K562 (cell line): Measurements from ENCODE around the gene ERI2. TPM values are rescaled to one million over a fixed set of nuclear protein-coding genes. Genes with fewer than 3 reads are reported as not detected.

ENCODE experiments used
- BRCA1 ChIP-seq, 2 experiments: fragments of 450-650 bp in 1 of 2; sonication (generic) in 1 of 2; formaldehyde crosslinking in 1 of 2; IDR thresholded peaks; 2 replicates each; pipeline versions ENCODE4 v1.5.0 to v1.6.1; 2017 to 2020; ENCODE audit warnings: mild to moderate bottlenecking in 1 of 2, missing genetic modification reagents in 1 of 2
- DACH1 ChIP-seq: fragments of 450-650 bp; IDR thresholded peaks from 2 replicates; pipeline ENCODE4 v1.6.1; 2018; ENCODE audit not compliant: partially characterized antibody
- FOXA3 ChIP-seq, 2 experiments: fragments of 450-650 bp in 1 of 2; sonication (generic) in 1 of 2; formaldehyde crosslinking; IDR thresholded peaks in 1 of 2; conservative IDR thresholded peaks in 1 of 2; 2 replicates each; pipeline versions ENCODE4 v1.4.0 to v1.8.0; 2020 to 2022; ENCODE audit warnings: mild to moderate bottlenecking in 2 of 2, missing genetic modification reagents in 1 of 2
- GABPA ChIP-seq: fragments of 200-800 bp; sonication (Bioruptor generic); conservative IDR thresholded peaks from 2 replicates; pipeline ENCODE4 v1.6.1; 2016; ENCODE audit warnings: low read depth, missing genetic modification characterization, missing compliant biosample characterization
- HMG20B ChIP-seq: fragments of 250-450 bp; sonication (Bioruptor Pico); IDR thresholded peaks from 2 replicates; pipeline ENCODE4 v1.5.0; 2021; ENCODE audit warnings: mild to moderate bottlenecking
- IFI16 ChIP-seq: fragments of 250-450 bp; sonication (Bioruptor Pico); IDR thresholded peaks from 2 replicates; pipeline ENCODE4 v2.1.2; 2022; ENCODE audit warnings: mild to moderate bottlenecking, inconsistent platforms
- PCBP2 ChIP-seq: fragments of 200-400 bp; formaldehyde crosslinking; IDR thresholded peaks from 2 replicates; pipeline ENCODE4 v1.6.1; 2018; ENCODE audit warnings: low read length, low read depth, mild to moderate bottlenecking, moderate library complexity; ENCODE audit not compliant: poor library complexity, severe bottlenecking
- PYGO2 ChIP-seq: fragments of 450-650 bp; IDR thresholded peaks from 2 replicates; pipeline ENCODE4 v1.6.1; 2016; ENCODE audit warnings: mild to moderate bottlenecking, missing genetic modification characterization, moderate library complexity, missing compliant biosample characterization
- RBFOX2 ChIP-seq: fragments of 200-400 bp; formaldehyde crosslinking; IDR thresholded peaks from 2 replicates; pipeline ENCODE4 v1.6.1; 2017; ENCODE audit warnings: low read depth, mild to moderate bottlenecking, low read length, moderate library complexity
- SMAD1 ChIP-seq: fragments of 150-350 bp; IDR thresholded peaks from 2 replicates; pipeline ENCODE4 v1.6.1; 2014; ENCODE audit warnings: low read length, low read depth; ENCODE audit not compliant: partially characterized antibody
- ZNF224 ChIP-seq: sonication (generic); formaldehyde crosslinking; IDR thresholded peaks from 2 replicates; pipeline ENCODE4 v1.8.0; 2022; ENCODE audit warnings: mild to moderate bottlenecking, missing genetic modification reagents
- ZNF551 ChIP-seq: fragments of 250-450 bp; sonication (Bioruptor Pico); IDR thresholded peaks from 2 replicates; pipeline ENCODE4 v1.5.0; 2021; ENCODE audit warnings: mild to moderate bottlenecking, moderate library complexity
- ZNF785 ChIP-seq: fragments of 250-450 bp; sonication (Bioruptor Pico); IDR thresholded peaks from 2 replicates; pipeline ENCODE4 v1.4.0; 2020; ENCODE audit warnings: mild to moderate bottlenecking
- polyA plus RNA-seq, 8 experiments: library from polyadenylated mRNA; depleted of rRNA in 4 of 8; stranded (reverse) in 5 of 8; unstranded in 3 of 8; fragments of >200 nt; fragmentation: Nextera tagmentation in 2 of 8; fragmentation: Illumina TruSeq in 1 of 8; extraction: Ambion mirVana in 2 of 8; extraction: Trizol in 1 of 8; gene quantifications; 2 replicates each; pipeline versions ENCODE4 v1.2.1 to v1.2.3, GENCODE V29; 2011 to 2014; ENCODE audit warnings: inconsistent platforms in 1 of 8, missing spikeins in 1 of 8
- total RNA-seq, 7 experiments: library from RNA; depleted of rRNA in 6 of 7; stranded (reverse); fragments of >200 nt in 6 of 7; fragmentation: Illumina TruSeq in 2 of 7; extraction: Trizol in 2 of 7; gene quantifications; 2 replicates each; pipeline versions ENCODE4 v1.2.1 to v1.2.3, GENCODE V29; 2011 to 2021; ENCODE audit warnings: low replicate concordance in 1 of 7
- TF ChIP-seq, protein P1 (sequence below), 2 experiments: IDR thresholded peaks in 1 of 2; conservative IDR thresholded peaks in 1 of 2; 2 replicates each; pipeline ENCODE4 v1.6.1; 2016; ENCODE audit warnings: low read depth in 2 of 2, mild to moderate bottlenecking in 1 of 2, missing compliant biosample characterization in 1 of 2, missing genetic modification characterization in 1 of 2, moderate library complexity in 1 of 2
- TF ChIP-seq, protein P2 (sequence below), 3 experiments: IDR thresholded peaks in 2 of 3; conservative IDR thresholded peaks in 1 of 3; 2 replicates each; pipeline ENCODE4 v1.5.1; 2011 to 2012; ENCODE audit warnings: low read length in 3 of 3, mild to moderate bottlenecking in 3 of 3, control low read depth in 2 of 3, improper control_type of control experiment in 1 of 3, inconsistent platforms in 1 of 3, low read depth in 1 of 3, mixed read lengths in 1 of 3, moderate library complexity in 1 of 3; ENCODE audit not compliant: insufficient read depth in 2 of 3
- TF ChIP-seq, protein P3 (sequence below): fragments of 450-650 bp; formaldehyde crosslinking; IDR thresholded peaks from 2 replicates; pipeline ENCODE4 v1.4.0; 2020; ENCODE audit warnings: mild to moderate bottlenecking, moderate library complexity
- TF ChIP-seq, protein P4 (sequence below): sonication (generic); formaldehyde crosslinking; IDR thresholded peaks from 2 replicates; pipeline ENCODE4 v1.5.0; 2020; ENCODE audit warnings: missing genetic modification reagents
- TF ChIP-seq, protein P5 (sequence below): sonication (generic); formaldehyde crosslinking; IDR thresholded peaks from 2 replicates; pipeline ENCODE4 v1.8.1; 2023; ENCODE audit warnings: mild to moderate bottlenecking, missing genetic modification reagents, moderate library complexity

Gene ERI2
- total and polyA plus RNA-seq, 9 of the 15 experiments (the other 6 are each of a cell fraction or from before 2014, with no cell fraction given): 23.3 to 57.0 (median 48.1) TPM

DNA sequence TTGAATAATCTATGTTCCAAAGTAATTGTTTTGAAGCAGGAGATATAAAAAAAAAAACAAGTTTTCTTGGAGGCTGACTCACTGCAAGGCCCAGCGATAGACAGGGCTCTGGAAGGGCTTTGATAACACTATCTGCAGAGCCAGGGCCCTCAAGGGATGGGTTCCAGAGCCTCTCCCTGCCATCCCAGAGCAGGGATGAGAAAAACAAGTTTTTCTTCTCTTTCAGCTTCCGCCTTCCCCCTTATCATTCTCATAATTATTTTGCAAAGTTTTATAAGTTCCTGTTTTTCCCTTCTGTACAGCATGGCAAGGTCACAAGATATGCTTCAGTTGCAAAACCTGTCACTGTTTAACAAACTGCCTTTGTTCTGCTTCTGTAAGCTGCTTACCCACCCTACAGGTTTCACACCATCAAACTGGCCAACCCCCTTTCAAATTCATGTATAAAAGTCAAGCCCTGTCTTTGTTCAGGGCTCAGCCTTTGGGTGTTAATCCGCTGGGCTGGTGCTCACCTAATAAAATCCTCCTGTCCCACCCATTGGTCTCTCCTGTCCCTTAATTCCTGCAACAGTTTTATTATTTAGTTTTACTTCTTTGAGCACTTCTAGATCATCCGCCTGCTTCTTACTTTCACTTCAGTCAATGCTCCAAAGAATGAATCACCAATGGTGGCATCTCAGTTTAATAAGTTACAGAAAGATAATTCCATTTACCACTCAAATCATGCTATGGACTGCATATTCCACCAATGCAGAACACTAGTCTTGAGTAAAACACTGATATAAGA is 59.0 kb downstream of the ERI2 start (continued):
- TF ChIP-seq, protein P1, sequence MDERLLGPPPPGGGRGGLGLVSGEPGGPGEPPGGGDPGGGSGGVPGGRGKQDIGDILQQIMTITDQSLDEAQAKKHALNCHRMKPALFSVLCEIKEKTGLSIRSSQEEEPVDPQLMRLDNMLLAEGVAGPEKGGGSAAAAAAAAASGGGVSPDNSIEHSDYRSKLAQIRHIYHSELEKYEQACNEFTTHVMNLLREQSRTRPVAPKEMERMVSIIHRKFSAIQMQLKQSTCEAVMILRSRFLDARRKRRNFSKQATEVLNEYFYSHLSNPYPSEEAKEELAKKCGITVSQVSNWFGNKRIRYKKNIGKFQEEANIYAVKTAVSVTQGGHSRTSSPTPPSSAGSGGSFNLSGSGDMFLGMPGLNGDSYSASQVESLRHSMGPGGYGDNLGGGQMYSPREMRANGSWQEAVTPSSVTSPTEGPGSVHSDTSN (CRISPR knock-in tag; IDR thresholded peaks at IDR 0.05; ENCODE audit: low read depth): no peak; the same call in 1 of the 2 replicates
- TF ChIP-seq, protein P1 (tag; conservative IDR thresholded peaks at IDR 0.05; ENCODE audit: low read depth): peak; percentile 88
- TF ChIP-seq PCBP2 (no peak), BRCA1 (IDR thresholded peaks at IDR 0.05) (no peak), BRCA1 (CRISPR knock-in tag; IDR thresholded peaks at IDR 0.05) (no peak), FOXA3 (CRISPR knock-in tag; conservative IDR thresholded peaks at IDR 0.05 in 1 of 2, IDR thresholded peaks at IDR 0.05 in 1 of 2) (peak in 1 of 2 experiments; percentile 14; a peak in 1 of 4 replicates), DACH1 (no peak), RBFOX2 (no peak), ZNF224 (CRISPR knock-in tag) (0 out of 2 replicates have a peak, but pooled peaks have one; percentile 25), GABPA (tag) (peak; percentile 39; the same call in 1 of the 2 replicates), PYGO2 (tag) (peak; percentile 77), ZNF785 (CRISPR knock-in tag) (no peak), HMG20B (CRISPR knock-in tag) (no peak), SMAD1 (peak; percentile 79), ZNF551 (CRISPR knock-in tag) (no peak), IFI16 (no peak; the same call in 1 of the 2 replicates)
- TF ChIP-seq, protein P2, sequence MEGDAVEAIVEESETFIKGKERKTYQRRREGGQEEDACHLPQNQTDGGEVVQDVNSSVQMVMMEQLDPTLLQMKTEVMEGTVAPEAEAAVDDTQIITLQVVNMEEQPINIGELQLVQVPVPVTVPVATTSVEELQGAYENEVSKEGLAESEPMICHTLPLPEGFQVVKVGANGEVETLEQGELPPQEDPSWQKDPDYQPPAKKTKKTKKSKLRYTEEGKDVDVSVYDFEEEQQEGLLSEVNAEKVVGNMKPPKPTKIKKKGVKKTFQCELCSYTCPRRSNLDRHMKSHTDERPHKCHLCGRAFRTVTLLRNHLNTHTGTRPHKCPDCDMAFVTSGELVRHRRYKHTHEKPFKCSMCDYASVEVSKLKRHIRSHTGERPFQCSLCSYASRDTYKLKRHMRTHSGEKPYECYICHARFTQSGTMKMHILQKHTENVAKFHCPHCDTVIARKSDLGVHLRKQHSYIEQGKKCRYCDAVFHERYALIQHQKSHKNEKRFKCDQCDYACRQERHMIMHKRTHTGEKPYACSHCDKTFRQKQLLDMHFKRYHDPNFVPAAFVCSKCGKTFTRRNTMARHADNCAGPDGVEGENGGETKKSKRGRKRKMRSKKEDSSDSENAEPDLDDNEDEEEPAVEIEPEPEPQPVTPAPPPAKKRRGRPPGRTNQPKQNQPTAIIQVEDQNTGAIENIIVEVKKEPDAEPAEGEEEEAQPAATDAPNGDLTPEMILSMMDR (IDR thresholded peaks at IDR 0.05 in 2 of 3, conservative IDR thresholded peaks at IDR 0.05 in 1 of 3; ENCODE audit: insufficient read depth in 2 of 3, low read depth in 1 of 3, low read length in 3 of 3): no peak
- TF ChIP-seq, protein P3, sequence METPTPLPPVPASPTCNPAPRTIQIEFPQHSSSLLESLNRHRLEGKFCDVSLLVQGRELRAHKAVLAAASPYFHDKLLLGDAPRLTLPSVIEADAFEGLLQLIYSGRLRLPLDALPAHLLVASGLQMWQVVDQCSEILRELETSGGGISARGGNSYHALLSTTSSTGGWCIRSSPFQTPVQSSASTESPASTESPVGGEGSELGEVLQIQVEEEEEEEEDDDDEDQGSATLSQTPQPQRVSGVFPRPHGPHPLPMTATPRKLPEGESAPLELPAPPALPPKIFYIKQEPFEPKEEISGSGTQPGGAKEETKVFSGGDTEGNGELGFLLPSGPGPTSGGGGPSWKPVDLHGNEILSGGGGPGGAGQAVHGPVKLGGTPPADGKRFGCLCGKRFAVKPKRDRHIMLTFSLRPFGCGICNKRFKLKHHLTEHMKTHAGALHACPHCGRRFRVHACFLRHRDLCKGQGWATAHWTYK: no peak
- TF ChIP-seq, protein P4, sequence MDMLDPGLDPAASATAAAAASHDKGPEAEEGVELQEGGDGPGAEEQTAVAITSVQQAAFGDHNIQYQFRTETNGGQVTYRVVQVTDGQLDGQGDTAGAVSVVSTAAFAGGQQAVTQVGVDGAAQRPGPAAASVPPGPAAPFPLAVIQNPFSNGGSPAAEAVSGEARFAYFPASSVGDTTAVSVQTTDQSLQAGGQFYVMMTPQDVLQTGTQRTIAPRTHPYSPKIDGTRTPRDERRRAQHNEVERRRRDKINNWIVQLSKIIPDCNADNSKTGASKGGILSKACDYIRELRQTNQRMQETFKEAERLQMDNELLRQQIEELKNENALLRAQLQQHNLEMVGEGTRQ (CRISPR knock-in tag): no peak
- TF ChIP-seq, protein P5, sequence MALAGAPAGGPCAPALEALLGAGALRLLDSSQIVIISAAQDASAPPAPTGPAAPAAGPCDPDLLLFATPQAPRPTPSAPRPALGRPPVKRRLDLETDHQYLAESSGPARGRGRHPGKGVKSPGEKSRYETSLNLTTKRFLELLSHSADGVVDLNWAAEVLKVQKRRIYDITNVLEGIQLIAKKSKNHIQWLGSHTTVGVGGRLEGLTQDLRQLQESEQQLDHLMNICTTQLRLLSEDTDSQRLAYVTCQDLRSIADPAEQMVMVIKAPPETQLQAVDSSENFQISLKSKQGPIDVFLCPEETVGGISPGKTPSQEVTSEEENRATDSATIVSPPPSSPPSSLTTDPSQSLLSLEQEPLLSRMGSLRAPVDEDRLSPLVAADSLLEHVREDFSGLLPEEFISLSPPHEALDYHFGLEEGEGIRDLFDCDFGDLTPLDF: no peak
